Mesothelial cell of epicardium (in vitro differentiated cells): ENCODE data around the gene MEX3D. TPM values are rescaled to one million over a fixed set of nuclear protein-coding genes. Genes with fewer than 3 reads are reported as not detected.
"Not testable (repeated sequence)": the region's sequence is repeated elsewhere in the genome, so short reads cannot be mapped to it uniquely, and the experiment has no call there.

Experiments used
- DNase-seq, 2 experiments: peaks; one replicate each; pipeline ENCODE4 v3.0.0; 2021; ENCODE audit warnings: low spot score in 2 of 2; ENCODE audit not compliant: unreplicated experiment in 2 of 2
- H3K27ac Mint-ChIP-seq: 2 replicates; pipeline ENCODE4 v1.8.0; 2021; ENCODE audit warnings: mixed read lengths
- H3K27me3 Mint-ChIP-seq: 2 replicates; pipeline ENCODE4 v1.8.0; 2021; ENCODE audit warnings: low read depth, mixed read lengths
- H3K36me3 Mint-ChIP-seq: 2 replicates; pipeline ENCODE4 v1.8.0; 2021; ENCODE audit warnings: mixed read lengths
- H3K4me1 Mint-ChIP-seq: 2 replicates; pipeline ENCODE4 v1.8.0; 2021; ENCODE audit warnings: mixed read lengths
- H3K4me3 Mint-ChIP-seq: 2 replicates; pipeline ENCODE4 v1.8.0; 2021; ENCODE audit warnings: mild to moderate bottlenecking, moderate library complexity, mixed read lengths
- H3K9me3 Mint-ChIP-seq: 2 replicates; pipeline ENCODE4 v1.8.0; 2021; ENCODE audit warnings: mixed read lengths
- total RNA-seq: library from RNA; stranded (reverse); gene quantifications from 3 replicates; pipeline ENCODE4 v1.2.1, GENCODE V29; 2021
- TF ChIP-seq, protein P1 (sequence below): fragments of 200-600 bp; sonication (generic); IDR thresholded peaks from one replicate; pipeline ENCODE4 v1.5.0; 2021; ENCODE audit warnings: antibody characterized with exemption; ENCODE audit not compliant: unreplicated experiment

The MEX3D gene
- total RNA-seq, 1 donor from 2014 or later, result 91.7 TPM

- DNase-seq, result no peak
- H3K4me3 Mint-ChIP-seq, result no peak overlapping the region
- peaks cover 2% of the 10 kb centered on the region for H3K4me1 Mint-ChIP-seq
- no peaks in the 10 kb centered on the region for H3K9me3 Mint-ChIP-seq
- TF ChIP-seq, protein P1, sequence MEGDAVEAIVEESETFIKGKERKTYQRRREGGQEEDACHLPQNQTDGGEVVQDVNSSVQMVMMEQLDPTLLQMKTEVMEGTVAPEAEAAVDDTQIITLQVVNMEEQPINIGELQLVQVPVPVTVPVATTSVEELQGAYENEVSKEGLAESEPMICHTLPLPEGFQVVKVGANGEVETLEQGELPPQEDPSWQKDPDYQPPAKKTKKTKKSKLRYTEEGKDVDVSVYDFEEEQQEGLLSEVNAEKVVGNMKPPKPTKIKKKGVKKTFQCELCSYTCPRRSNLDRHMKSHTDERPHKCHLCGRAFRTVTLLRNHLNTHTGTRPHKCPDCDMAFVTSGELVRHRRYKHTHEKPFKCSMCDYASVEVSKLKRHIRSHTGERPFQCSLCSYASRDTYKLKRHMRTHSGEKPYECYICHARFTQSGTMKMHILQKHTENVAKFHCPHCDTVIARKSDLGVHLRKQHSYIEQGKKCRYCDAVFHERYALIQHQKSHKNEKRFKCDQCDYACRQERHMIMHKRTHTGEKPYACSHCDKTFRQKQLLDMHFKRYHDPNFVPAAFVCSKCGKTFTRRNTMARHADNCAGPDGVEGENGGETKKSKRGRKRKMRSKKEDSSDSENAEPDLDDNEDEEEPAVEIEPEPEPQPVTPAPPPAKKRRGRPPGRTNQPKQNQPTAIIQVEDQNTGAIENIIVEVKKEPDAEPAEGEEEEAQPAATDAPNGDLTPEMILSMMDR, result no peak
- H3K36me3 Mint-ChIP-seq, result no peaks in the 10 kb centered on the region
- H3K27me3 Mint-ChIP-seq, result peaks cover 19% of the 10 kb centered on the region
- H3K27ac Mint-ChIP-seq, result no peak overlapping the region
Measured at GRCh38 chr19:1534972-1535371, 33.2 kb downstream of the MEX3D start.

- Mint-ChIP-seq H3K27me3 (peaks cover 23% of the 10 kb centered on the region), H3K4me3 (no peak overlapping the region), H3K9me3 (no peaks in the 10 kb centered on the region), H3K27ac (no peak overlapping the region), H3K4me1 (peaks cover under 1% of the 10 kb centered on the region), H3K36me3 (no peaks in the 10 kb centered on the region)
- no peak for DNase-seq
- TF ChIP-seq, protein P1, result no peak
Measured at GRCh38 chr19:1533510-1534150, 34.5 kb downstream of the MEX3D start.

GRCh38 chr19:1532003-1532402, 36.1 kb downstream of the MEX3D start:
- Mint-ChIP-seq H3K9me3 (no peaks in the 10 kb centered on the region), H3K27me3 (peaks cover 32% of the 10 kb centered on the region), H3K36me3 (no peaks in the 10 kb centered on the region), H3K27ac (no peak overlapping the region), H3K4me1 (no peaks in the 10 kb centered on the region), H3K4me3 (no peak overlapping the region)
- DNase-seq, result no peak
- TF ChIP-seq, protein P1, result no peak

DNA sequence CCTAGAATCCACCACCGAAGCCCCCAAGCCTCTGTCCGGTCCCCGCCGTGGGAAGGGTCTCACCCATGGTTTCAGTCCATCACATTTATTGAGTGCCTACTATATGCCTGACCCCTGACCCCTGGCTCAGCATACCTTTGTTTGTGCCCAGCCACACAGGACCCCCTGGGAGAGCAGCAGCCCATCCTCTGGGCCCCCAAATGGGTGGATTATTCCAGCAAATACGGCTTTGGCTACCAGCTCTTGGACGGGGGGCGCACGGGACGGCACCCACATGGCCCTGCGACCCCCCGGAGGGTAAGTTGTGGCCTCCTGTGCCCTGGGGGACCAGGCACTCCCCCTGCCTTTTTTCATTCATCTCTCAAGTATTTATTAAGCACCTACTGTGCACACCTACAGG, 36.5 kb downstream of the MEX3D start:
- no peak for DNase-seq
- TF ChIP-seq, protein P1, result no peak
- Mint-ChIP-seq H3K27ac (no peak overlapping the region), H3K36me3 (no peaks in the 10 kb centered on the region), H3K27me3 (peaks cover 36% of the 10 kb centered on the region), H3K4me1 (no peaks in the 10 kb centered on the region), H3K9me3 (no peaks in the 10 kb centered on the region), H3K4me3 (no peak overlapping the region)

DNA sequence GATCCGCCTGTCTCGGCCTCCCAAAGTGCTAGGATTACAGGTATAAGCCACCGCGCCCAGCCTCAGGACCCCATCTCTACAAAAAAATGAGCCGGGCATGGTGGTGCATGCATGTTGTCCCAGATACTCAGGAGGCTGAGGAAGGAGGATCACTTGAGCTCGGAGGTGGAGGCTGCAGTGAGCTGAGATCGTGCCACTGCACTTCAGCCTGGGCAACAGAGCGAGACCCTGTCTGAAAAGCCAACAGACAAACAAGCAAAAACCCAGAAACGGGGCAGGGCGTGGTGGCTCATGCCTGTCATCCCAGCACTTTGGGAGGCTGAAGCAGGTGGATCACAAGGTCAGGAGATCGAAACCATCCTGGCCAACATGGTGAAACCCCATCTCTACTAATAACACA, 37.3 kb downstream of the MEX3D start:
- not testable (repeated sequence) for H3K36me3 Mint-ChIP-seq, H3K9me3 Mint-ChIP-seq, H3K4me1 Mint-ChIP-seq, H3K4me3 Mint-ChIP-seq, DNase-seq, H3K27ac Mint-ChIP-seq
- peaks cover 42% of the 10 kb centered on the region for H3K27me3 Mint-ChIP-seq

- H3K4me3 Mint-ChIP-seq, result no peak overlapping the region
- no peak overlapping the region for H3K27ac Mint-ChIP-seq
- DNase-seq, result no peak
- TF ChIP-seq, protein P1, result no peak
- no peaks in the 10 kb centered on the region for H3K36me3 Mint-ChIP-seq
- no peaks in the 10 kb centered on the region for H3K9me3 Mint-ChIP-seq
- H3K27me3 Mint-ChIP-seq, result peaks cover 52% of the 10 kb centered on the region
- H3K4me1 Mint-ChIP-seq, result peaks cover 3% of the 10 kb centered on the region
Measured at GRCh38 chr19:1529430-1529816, 38.7 kb downstream of the MEX3D start.
